Measurements from ENCODE around the gene CAMK2B.

Gene CAMK2B

GRCh38 chr7:44277851-44278250, 47.5 kb downstream of the CAMK2B start:
- Histone ChIP-seq H3K36me3 (ENCODE audit: insufficient read depth, low read length) (no peaks in the 10 kb centered on the region), H3K9me3 (ENCODE audit: insufficient read depth, low read depth, low read length) (no peaks in the 10 kb centered on the region), H3K79me2 (ENCODE audit: insufficient read depth, low read length) (no peaks in the 10 kb centered on the region), H3K4me2 (ENCODE audit: low read depth, low read length, poor library complexity, severe bottlenecking) (no peak overlapping the region), H3F3A (ENCODE audit: low read depth) (no peaks in the 10 kb centered on the region), H3K4me1 (ENCODE audit: insufficient read depth, low read length, poor library complexity, severe bottlenecking) (no peaks in the 10 kb centered on the region), H3K9me2 (replicated peaks; ENCODE audit: low read depth, low read length) (no peaks in the 10 kb centered on the region), H4K20me1 (ENCODE audit: insufficient read depth, low read length, poor library complexity, severe bottlenecking) (no peaks in the 10 kb centered on the region), H3K9ac (ENCODE audit: low read depth, low read length, poor library complexity, severe bottlenecking) (no peak overlapping the region), H3K4me3 (ENCODE audit: low read length, poor library complexity, severe bottlenecking) (no peak overlapping the region), H2AFZ (ENCODE audit: low read length) (no peak overlapping the region), H3K27me3 (ENCODE audit: insufficient read depth, low read length, poor library complexity, severe bottlenecking) (no peaks in the 10 kb centered on the region)
- TF ChIP-seq EZH2phosphoT487 (IDR thresholded peaks at IDR 0.05; ENCODE audit: borderline replicate concordance) (no peak), CTCF (conservative IDR thresholded peaks at IDR 0.05; ENCODE audit: low read length) (no peak)

- TF ChIP-seq CTCF (conservative IDR thresholded peaks at IDR 0.05; ENCODE audit: low read length) (no peak), EZH2phosphoT487 (IDR thresholded peaks at IDR 0.05; ENCODE audit: borderline replicate concordance) (no peak)
- no peaks in the 10 kb centered on the region for H3K79me2 ChIP-seq (ENCODE audit: insufficient read depth, low read length)
- no peaks in the 10 kb centered on the region for H3K9me3 ChIP-seq (ENCODE audit: insufficient read depth, low read depth, low read length)
Measured at GRCh38 chr7:44277391-44277790, 48.0 kb downstream of the CAMK2B start.

GRCh38 chr7:44276571-44277221, 48.7 kb downstream of the CAMK2B start:
- H3K9ac ChIP-seq (ENCODE audit: low read depth, low read length, poor library complexity, severe bottlenecking) = no peak overlapping the region
- H3K9me3 ChIP-seq (ENCODE audit: insufficient read depth, low read depth, low read length) = no peaks in the 10 kb centered on the region
- no peaks in the 10 kb centered on the region for H4K20me1 ChIP-seq (ENCODE audit: insufficient read depth, low read length, poor library complexity, severe bottlenecking)
- H3K9me2 ChIP-seq (replicated peaks; ENCODE audit: low read depth, low read length) = no peaks in the 10 kb centered on the region
- H2AFZ ChIP-seq (ENCODE audit: low read length) = no peak overlapping the region
- no peaks in the 10 kb centered on the region for H3K36me3 ChIP-seq (ENCODE audit: insufficient read depth, low read length)
- no peaks in the 10 kb centered on the region for H3F3A ChIP-seq (ENCODE audit: low read depth)
- H3K27me3 ChIP-seq (ENCODE audit: insufficient read depth, low read length, poor library complexity, severe bottlenecking) = no peaks in the 10 kb centered on the region
- H3K4me2 ChIP-seq (ENCODE audit: low read depth, low read length, poor library complexity, severe bottlenecking) = no peak overlapping the region
- H3K4me3 ChIP-seq (ENCODE audit: low read length, poor library complexity, severe bottlenecking) = no peak overlapping the region
- no peaks in the 10 kb centered on the region for H3K79me2 ChIP-seq (ENCODE audit: insufficient read depth, low read length)
- no peaks in the 10 kb centered on the region for H3K4me1 ChIP-seq (ENCODE audit: insufficient read depth, low read length, poor library complexity, severe bottlenecking)
- TF ChIP-seq EZH2phosphoT487 (IDR thresholded peaks at IDR 0.05; ENCODE audit: borderline replicate concordance) (no peak), CTCF (conservative IDR thresholded peaks at IDR 0.05; ENCODE audit: low read length) (no peak)

More at GRCh38 chr7:44277391-44277790, 48.0 kb downstream of the CAMK2B start:
- Histone ChIP-seq H3K4me3 (ENCODE audit: low read length, poor library complexity, severe bottlenecking) (no peak overlapping the region), H3K4me1 (ENCODE audit: insufficient read depth, low read length, poor library complexity, severe bottlenecking) (no peaks in the 10 kb centered on the region), H3K9me2 (replicated peaks; ENCODE audit: low read depth, low read length) (no peaks in the 10 kb centered on the region), H3K4me2 (ENCODE audit: low read depth, low read length, poor library complexity, severe bottlenecking) (no peak overlapping the region), H3K36me3 (ENCODE audit: insufficient read depth, low read length) (no peaks in the 10 kb centered on the region), H3K9ac (ENCODE audit: low read depth, low read length, poor library complexity, severe bottlenecking) (no peak overlapping the region), H2AFZ (ENCODE audit: low read length) (no peak overlapping the region), H3F3A (ENCODE audit: low read depth) (no peaks in the 10 kb centered on the region), H4K20me1 (ENCODE audit: insufficient read depth, low read length, poor library complexity, severe bottlenecking) (no peaks in the 10 kb centered on the region), H3K27me3 (ENCODE audit: insufficient read depth, low read length, poor library complexity, severe bottlenecking) (no peaks in the 10 kb centered on the region)

Data from Loucy (cell line).